Activated CD8-positive, alpha-beta memory T cell treated with anti-CD3 and anti-CD28 coated beads for 4 hours (primary cell): ENCODE data around the gene HBEGF.
A peak's percentile ranks its signal among the peaks of the same experiment; 100 is the strongest.

Experiments
- DNase-seq, 2 donors: peaks; one replicate each; pipeline ENCODE4 v3.0.0-alpha.2; 2020; ENCODE audit warnings: low read depth in 2 of 2

Gene HBEGF, protein sequence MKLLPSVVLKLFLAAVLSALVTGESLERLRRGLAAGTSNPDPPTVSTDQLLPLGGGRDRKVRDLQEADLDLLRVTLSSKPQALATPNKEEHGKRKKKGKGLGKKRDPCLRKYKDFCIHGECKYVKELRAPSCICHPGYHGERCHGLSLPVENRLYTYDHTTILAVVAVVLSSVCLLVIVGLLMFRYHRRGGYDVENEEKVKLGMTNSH

GRCh38 chr5:140346348-140347221, at the start of gene HBEGF:
Gene HBEGF, minus strand, starts transcription at chr5:140346603. Its CDS starts 275 bp downstream, at chr5:140346328.
- DNase-seq, result no peak

DNA sequence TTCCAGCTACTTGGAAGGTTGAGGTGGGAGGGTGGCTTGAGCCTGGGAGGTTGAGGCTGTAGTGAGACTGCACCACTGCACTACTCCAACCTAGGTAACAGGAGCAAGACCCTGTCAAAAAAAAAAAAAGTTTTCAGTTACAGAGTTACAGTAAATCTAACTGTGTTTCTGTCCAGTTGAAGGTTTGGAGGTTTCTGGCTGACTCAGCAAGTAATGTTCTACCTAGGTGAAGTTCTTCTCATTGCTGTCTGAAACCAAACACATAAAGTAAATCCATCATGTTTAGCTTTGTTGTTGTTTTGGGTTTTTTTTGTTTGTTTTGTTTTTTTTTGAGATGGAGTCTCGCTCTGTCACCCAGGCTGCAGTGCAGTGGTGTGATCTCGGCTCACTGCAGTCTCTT, 47.3 kb upstream of the HBEGF start:
- DNase-seq, result no peak

GRCh38 chr5:140391732-140392131, 45.3 kb upstream of the HBEGF start:
- no peak for DNase-seq

DNA sequence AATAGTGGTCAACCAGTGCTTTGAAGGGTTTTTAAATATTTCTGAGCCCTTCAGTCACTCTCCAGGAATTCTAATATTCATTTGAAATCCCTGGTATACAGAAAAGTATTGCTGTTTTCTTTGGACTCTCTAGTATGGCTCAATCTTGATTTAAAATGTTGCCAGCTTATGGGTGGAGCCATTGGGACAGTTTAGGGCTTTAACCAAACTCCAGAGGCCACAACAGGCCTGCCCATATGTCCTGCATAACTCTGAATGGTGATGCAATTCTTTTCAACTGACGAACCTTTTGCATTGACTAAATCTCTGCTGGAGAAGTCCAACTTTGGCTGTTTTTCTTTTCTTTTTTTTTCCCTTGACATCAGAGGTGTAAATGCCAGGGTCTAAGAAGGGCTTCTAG, 44.9 kb upstream of the HBEGF start:
- no peak for DNase-seq

DNA sequence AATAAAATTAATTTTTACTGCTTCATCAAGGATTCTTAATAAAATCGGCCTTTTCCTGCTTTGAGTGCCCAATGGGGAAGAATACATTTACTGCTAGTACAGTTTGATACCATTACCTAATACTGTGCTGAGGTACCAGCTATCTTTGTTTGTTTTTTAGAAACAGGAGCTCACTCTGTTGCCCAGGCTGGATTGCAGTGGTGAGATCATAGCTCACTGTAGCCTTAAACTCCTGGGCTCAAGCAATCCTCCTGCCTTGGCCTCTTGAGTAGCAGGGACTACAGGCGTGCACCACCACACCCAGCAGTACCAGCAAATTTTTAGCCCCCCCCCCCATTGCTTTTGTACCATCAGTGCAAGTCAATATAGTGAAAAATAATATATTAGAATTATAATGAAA, 41.6 kb upstream of the HBEGF start:
- DNase-seq, result no peak

- no peak for DNase-seq
Measured at GRCh38 chr5:140383300-140383699, 36.9 kb upstream of the HBEGF start.

DNA sequence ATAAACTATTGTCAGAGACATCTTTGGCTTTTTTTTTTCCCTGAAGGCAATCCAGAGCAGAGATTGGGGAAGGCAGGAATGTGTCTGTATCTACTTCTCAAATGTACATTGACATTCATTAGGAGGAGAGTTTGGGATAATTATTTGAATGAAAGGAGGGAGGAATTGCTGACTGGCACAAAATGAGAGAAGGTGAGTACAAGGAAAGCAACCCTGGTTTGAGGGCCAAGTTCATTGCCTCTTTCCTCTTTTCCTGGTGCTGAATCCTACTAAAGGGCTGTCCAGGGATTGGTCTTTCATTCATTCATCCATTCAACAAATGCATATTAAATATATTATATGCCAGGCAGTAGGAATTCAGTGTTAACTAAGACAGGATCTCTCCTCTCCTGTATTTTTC, 36.5 kb upstream of the HBEGF start:
- DNase-seq, result no peak

DNA sequence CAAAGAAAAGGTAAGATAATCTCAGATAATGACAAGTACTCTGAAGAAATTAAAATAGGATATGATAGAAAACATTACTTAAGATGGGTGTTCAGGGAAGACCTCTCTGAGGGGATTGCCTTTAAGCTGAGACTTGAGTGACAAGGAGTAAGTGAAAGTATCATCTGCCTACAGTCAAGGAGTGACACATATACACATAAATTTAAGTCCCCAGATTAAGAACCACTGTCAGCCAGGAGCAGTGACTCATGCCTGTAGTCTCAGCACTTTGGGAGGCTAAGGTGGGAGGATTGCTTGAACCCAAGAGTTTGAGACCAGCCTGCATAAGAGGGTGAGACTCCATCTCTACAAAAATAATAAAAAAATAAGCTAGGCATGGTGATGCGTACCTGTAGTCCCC, 35.6 kb upstream of the HBEGF start:
- DNase-seq, result no peak

- DNase-seq, result no peak
Measured at GRCh38 chr5:140381351-140381750, 34.9 kb upstream of the HBEGF start.

DNA sequence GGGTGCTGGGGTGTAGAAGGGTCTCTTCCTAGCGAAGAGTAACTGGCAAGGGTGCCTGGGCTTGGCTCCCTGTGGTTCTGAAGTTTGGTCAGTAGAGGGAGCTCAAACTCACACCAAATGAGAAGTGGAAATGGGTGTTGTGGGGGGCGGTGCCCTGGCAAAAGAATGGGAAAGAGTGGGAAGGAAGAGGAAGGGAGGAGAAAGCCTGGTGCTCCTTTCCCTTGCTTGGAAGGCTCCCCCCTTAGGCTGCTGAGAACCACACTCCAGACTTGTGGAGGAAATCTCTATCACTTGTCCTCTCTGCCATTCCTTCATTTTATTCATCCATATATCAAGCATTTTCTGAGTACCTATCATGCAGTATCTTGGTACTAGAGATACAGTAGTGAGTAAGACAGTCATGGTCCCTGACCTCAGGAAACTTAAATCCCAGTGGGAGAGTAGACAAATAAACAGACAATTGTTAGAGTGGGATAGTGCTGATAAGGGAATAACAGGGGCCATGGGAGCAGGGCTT, 26.6 kb upstream of the HBEGF start:
- peak; percentile 9 to 10 for DNase-seq

GRCh38 chr5:140371356-140372151, 25.2 kb upstream of the HBEGF start:
- no peak for DNase-seq

- no peak for DNase-seq
Measured at GRCh38 chr5:140367256-140368013, 21.0 kb upstream of the HBEGF start.

DNA sequence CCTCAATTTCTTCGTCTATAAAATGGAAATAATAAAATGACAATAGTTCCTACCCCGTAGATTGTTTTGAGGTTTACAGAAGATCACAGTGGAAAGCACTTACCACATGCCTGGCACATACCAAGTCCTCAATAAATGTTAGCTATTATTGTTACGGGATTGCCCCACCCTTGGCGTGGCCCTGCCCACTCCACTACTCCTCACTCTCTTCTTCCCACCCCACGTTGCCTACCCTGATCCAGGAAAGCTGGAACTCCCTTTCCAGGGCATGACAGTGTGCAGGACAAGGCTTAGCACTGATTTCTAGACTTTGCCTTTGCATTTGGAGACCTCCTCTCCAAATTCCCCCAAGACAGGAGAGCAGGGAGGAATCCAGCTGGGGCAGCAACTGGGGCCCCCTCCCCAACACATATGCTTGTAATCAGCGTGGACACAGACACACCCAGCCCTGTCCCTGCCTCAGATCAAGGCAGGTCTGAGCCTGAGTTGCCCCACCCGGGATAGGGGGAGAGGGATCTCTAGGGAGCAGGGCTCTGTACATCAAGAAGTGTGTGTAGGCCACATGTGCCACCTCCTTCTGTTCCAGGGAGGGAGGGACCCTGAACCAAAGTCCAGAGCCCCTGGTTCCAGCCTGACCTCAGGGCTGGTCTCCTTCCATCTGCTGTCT, 20.3 kb upstream of the HBEGF start:
- DNase-seq, result no peak

DNA sequence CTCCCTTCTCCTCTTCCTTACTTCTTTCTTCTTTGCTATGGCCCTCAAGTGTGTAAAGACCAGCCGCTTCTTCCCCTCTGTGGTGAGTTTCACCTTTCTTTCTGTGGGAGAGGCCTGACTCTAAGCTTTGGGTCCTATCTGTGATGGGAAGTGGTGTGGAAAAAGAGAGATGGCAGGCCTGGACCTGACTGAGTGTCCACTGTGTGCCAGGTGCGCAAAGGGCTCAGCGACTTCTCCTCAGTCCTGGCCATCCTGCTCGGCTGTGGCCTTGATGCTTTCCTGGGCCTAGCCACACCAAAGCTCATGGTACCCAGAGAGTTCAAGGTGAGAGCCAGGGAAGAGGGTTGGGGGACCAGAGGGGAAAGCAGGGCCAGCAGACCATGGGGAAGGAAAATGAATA, 19.5 kb upstream of the HBEGF start:
- no peak for DNase-seq

- DNase-seq, result no peak
Measured at GRCh38 chr5:140365282-140365681, 18.9 kb upstream of the HBEGF start.

- no peak for DNase-seq
Measured at GRCh38 chr5:140364472-140364765, 18.0 kb upstream of the HBEGF start.

DNA sequence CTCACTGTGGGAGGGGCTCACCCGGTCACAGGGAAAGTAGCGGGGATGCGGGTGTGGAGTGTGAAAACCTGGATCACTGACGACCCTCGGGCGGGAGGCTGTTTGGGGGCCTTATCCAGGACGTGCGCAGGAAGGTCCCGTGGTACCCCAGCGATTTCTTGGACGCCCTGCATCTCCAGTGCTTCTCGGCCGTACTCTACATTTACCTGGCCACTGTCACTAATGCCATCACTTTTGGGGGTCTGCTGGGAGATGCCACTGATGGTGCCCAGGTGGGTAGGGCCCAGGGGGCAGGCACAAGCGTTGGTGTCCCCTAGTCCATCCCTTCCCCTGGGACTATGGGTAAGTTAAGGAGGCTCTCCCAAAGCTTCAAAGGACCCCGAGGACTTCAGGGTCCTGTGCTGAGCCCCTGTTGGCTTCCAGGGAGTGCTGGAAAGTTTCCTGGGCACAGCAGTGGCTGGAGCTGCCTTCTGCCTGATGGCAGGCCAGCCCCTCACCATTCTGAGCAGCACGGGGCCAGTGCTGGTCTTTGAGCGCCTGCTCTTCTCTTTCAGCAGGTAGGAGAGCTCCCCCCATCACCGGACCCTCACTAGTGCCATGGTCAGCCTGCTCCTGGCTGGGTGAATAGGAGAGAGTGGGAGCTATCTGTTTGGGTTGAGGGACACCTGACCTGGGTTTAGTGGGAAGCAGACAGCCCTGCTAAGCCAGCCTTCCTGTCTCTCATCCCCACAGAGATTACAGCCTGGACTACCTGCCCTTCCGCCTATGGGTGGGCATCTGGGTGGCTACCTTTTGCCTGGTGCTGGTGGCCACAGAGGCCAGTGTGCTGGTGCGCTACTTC, 17.4 kb upstream of the HBEGF start:
- DNase-seq, result no peak

GRCh38 chr5:140362875-140363630, 16.6 kb upstream of the HBEGF start:
- DNase-seq, result peak; percentile 59 to 72

- DNase-seq, result no peak
Measured at GRCh38 chr5:140362311-140362710, 15.9 kb upstream of the HBEGF start.

DNA sequence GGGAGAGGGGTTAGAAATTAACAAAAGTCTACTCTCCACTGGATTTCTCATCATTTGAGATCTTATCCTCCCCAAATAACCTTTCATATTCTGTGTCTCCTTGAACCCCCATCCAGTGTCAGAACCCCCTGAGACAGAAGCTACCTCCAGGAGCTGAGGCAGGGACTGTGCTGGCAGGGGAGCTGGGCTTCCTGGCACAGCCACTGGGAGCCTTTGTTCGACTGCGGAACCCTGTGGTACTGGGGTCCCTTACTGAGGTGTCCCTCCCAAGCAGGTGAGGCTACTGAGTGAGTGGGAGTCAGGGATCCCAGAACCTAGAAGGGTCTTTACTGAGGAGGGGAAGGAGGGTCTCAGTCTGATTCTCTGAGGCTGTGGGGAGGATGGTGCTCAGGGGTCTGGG, 15.5 kb upstream of the HBEGF start:
- no peak for DNase-seq
